GM19463 (cell line): ENCODE results near the gene TRPM1.

Experiments used
- ATAC-seq: cut with Tn5 transposase; IDR thresholded peaks from one replicate; pipeline ENCODE4 v1.9.1; 2021; ENCODE audit warnings: mild to moderate bottlenecking, moderate library complexity; ENCODE audit not compliant: unreplicated experiment

TRPM1 gene

DNA sequence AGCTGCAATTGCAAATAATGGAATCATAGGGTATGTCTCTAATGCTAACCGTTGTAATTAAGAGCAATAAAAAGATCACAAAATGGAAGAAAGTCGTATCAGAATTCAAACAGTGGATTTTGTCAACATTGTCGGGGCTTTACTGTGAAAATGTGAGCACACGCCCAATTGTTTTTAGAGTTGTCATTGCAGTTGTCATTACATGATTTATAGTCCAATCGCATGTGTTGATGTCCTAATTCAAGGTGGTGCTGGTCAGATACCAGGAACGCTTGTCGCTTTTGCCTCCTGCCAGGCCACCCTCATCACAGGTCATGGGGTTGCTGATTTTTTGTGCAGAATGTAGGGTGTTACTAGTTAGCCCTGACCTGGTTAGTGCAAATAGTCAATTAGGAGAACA is 16.2 kb downstream of the TRPM1 start:
- no peak for ATAC-seq

DNA sequence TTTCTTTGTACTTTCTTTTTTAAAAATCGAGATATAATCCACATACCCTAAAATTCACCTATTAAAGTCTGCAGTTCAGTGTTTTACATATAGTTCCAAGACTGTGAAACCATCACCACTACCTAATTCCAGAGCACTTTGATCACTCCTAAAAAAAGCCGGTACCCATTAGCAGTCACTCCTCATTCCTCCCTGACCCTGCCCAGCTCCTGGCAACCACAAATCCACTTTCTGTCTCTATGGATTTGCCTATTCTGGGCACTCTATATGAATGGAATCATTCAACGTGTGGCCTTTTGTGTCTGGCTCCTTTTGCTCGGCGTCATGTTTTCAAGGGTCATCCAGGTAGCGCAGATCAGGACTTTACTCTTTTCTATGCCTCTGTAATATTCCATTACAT is 17.3 kb downstream of the TRPM1 start:
- no peak for ATAC-seq

DNA sequence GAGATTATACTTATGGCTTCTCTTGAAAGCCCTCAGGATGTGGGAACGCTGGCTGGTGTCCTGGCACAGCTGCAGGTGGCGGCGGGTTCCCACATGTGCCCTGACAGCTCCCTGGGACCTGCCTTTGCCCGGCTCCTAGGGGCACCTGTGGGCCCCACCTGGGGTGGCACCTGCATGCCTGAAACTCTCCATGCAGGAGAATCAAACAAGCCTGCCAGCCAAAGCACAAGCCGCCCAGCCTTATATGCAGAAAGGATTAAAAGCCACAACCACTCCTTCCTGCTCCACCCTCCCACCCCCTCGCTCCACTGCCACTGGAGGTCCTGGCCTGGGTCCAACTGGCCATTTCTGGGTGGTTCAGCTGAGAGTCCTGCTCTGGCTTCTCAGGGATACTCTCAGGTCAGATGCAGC is 18.1 kb downstream of the TRPM1 start:
- no peak for ATAC-seq

DNA sequence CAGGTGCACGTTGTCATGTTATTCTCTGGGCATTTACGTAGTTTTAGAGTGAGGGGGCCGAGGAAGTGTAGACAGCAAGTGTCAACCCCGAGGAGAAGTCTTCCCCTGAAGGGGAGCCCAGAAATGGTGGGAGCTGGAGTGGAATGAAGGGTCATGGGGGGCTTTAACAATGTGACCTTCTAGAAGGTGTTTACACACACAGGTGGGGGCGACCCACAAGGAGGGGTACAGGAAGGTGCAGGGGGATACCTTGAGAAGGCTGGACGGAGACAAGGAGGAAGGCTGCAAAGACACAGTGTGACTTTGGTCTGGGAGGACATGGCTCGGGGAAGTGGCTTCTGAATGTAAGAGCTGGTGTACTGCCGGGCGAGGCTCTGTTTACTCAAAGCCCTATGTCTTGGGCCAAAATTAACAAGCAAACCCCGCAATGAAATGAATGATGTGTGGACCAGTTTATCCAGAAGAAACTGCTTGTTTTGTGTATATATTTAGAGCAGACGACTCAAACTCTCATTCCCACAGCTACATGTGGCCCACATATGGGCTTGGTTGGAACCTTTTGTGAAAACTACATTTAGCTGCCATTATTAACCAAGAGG is 18.7 kb downstream of the TRPM1 start:
- ATAC-seq: no peak

DNA sequence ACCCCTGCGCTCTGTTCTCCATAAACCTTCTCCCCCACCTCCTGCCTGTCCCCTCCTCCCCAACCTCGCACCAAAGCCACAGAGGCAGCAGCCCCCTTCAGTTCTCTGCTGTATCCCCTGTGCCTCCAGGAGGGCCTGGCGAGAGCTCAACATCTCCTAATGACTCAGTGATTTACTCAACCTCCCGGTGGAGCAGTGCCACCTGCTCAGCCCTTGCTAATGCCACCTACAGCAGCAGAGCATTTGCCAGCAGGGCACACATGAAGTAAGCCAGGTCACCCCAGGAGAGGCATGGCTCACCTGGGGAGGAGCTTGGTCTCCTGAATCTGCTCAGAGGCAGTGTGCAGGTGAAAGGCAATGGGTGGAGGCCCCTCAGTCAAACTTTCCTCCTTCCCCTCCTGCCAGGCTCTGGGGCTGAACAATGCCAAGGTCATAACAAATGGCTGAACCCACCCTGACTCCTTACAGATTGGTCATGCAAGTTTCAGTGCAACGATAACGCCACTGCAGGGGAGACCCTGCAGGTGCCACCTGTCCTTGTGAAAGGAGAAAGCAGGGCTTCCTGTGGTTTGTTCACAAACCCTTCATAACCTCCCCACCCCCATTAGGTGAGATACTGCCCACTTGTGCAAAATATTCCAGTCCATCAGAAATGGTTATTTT is 19.8 kb downstream of the TRPM1 start:
- no peak for ATAC-seq

DNA sequence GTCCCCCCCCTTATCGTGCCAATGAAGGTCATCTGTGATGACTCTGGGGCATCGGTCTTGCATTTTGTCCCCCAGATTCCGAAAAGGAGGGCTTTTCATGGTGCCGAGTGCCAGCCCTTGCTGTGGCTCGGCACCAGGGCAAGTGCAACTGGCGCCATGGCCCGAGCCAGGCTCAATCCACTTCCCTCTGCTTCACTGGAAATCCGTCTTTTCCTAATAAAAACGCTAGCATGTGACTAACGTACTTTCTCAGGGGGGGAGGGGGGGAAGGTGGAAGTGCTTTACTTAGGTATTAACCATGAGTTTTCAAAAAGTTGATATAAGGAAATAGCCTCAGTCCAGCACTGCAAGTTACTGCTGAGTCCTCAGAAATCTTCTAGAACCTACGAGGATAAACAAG is 20.5 kb downstream of the TRPM1 start:
- no peak for ATAC-seq

DNA sequence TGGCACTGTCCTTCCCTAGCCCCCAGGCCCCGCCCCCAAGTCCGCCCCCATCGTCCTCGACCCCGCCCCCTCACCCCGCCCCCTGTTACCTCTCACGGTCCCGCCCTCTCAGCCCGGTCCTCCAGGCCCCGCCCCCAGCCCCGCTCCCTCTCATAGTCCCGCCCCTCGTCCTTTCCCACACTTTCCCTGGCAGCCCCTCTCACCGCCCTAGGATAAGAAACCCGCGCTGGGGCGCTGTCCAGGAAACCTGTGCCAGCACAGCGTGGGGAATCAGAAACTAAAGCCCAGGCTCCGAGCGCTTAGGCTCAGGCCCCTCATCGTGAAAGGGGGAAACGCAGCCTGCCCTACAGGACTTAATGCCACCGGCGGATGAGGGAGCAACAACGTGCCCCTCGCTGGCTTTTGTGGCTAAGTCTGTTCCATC is 20.9 kb downstream of the TRPM1 start:
- ATAC-seq: no peak

DNA sequence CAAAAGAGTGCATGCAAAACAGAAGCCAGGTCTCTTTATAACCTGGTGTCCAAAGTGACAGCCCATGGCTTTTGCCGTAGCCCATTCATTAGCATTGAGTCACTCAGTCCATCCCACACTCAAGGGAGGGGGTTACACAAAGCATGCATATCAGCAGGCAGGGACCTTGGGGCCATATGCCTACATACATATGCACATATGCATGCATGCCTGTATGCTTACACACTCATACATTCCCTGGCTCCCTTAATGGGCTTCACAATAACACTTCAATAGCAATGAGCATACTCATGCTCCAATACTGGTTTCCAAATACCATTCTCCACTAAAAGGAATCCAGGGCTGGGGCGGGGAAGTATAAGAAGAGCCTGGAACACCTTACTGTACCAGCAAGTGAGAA is 22.0 kb downstream of the TRPM1 start:
- no peak for ATAC-seq

DNA sequence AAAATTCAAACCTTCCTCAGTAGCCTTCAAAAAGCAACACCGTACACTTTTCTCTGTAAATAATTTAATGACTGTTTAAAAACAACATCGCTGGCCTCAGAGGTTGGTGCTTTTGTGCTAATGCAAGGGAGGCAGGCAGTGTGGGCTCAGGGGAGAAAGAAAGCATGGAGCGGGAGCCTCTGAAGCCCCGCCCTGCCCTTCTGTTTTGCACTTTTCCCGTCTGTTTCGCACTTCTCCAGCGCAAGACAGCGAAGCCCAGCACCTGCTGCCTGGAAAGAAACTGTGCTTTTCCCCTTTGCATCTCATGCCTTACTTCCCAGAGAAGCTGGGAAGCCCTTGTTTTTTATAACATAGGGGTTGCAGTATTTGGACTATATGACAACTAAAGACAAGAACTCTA is 23.1 kb downstream of the TRPM1 start:
- ATAC-seq: no peak

DNA sequence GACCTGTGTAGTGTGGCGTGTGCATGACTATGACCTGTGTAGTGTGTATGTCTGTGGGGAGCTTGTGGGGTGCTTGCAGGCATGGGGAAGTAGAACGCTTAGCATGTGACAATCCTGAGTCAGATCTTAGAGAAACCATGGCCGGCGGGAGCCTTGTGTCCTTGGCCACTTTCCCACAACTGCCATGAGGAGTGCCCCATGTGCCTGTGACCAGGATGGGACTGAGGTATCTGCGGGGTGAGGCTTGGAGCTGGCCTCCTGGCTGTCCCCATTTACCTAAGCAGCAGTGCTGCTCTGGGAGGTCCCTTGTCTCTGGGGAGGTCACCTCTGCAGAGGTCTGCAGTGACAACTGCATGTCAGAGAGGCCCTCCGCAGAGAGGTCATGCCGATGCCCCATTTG is 23.6 kb downstream of the TRPM1 start:
- ATAC-seq: no peak

DNA sequence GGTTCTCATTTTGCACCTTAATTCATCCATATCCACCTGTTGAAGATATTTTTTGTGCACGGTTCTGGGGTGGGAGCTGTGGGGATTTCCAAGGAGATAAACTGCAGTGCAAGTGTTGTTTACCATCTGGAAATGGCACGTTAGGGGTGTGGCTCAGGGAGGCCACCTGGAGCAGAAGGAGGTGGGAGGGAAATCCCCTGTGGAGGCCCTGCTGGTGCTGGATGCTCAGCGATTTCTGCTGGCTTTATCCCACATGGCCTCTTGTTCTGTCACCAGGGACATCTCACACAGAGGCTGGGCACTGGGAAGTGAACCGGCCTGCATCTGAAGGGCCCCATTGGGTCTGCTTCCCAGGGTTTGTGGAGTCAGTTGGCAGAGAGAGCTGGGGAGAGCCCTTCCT is 24.3 kb downstream of the TRPM1 start:
- no peak for ATAC-seq

DNA sequence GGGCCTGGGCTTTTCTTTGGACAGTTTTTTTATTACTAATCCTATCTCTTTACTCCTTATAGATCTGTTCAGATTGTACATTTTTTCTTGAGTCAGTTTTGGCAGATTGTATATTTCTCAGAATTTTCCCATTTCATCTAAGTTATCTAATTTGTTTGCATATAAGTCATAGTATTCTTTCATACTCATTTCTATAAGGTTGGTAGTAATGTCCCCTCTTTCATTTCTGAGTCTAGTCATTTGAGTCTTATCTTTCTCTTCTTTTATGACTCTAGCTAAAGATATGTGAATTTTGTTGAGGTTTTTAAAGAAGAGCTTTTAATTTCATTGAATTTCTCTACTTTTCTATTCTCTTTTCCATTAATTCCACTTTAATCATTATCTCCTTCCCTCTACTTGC is 27.2 kb downstream of the TRPM1 start:
- ATAC-seq: no peak

DNA sequence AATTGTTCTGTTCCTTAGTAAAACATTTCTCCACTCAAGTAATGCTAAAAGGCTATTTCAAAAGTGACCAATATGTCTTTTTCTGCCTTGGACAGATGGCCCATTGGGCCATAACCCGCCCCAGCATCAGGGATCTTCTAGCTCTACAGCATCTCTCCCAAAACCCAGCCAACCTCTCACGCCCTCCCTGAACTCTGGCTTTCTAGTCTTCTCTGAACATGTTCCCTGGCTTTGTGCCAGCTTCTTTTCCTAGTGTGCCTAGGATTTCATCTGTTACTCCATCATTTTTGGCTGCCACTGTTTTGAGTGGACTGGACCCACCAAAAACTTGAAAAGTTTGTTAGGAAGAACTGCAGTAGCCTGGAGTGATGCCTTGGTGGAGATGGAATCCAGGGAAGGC is 30.7 kb downstream of the TRPM1 start:
- no peak for ATAC-seq

DNA sequence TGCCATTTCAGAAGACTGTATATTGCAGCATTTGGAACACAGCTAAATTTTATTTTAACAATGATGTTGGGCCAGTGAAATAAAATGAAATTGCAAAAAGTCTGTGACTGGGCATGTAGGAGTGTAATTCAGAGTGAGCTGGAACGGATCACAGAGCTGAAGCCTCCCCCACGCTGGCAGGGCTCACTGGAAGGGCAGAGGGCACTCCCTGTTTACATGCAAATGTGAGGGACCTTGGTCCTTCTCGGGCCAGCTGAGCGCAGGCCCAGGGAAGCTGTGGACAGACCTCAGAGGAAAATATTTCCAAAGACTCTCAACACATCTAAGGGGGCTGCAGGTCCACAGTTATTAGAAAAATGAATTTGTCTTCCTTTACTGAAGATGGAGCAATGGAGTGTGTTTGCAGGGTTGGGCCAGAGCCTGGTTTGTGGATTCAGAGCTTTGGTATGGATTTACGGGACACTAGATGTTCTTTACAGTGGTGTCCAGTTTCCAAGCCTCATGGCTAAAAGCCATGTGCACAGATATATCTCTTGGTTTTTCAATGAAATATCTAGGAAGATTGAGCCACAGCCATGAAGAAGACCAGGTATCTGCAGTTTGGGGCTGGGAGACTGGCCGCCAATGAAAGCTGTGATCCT is 32.0 kb downstream of the TRPM1 start:
- no peak for ATAC-seq

DNA sequence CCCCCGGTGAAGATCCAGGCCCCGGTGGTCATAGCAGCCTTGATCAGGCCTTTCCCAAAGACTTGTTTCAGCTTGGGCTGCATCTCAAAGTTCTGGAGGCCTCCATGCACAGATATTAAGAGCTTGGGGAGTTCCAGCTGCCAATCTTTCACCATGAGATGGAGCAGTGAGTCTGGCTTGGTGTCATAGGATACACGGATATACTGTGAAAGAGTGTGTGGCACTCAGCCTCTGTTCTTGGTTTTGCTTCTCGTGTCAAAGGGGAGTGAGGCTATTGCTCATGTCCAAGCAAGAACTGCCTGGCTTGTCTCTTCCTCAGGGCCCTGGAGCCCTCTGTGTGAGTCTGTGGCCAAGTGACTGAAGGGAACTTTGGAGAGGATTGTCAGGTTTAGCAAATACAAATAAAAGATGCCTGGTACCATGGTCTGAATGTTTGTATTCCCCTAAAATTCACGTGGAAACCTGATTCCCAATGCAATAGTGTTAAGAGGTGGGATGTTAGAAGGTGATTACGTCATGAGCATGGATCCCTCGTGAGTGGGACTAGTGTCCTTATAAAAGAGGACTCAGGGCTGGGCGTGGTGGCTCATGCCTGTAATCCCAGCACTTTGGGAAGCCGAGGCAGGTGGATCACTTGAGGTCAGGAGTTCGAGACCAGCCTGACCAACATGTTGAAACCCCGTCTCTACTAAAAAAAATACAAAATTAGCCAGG is 33.5 kb downstream of the TRPM1 start:
- no peak for ATAC-seq

DNA sequence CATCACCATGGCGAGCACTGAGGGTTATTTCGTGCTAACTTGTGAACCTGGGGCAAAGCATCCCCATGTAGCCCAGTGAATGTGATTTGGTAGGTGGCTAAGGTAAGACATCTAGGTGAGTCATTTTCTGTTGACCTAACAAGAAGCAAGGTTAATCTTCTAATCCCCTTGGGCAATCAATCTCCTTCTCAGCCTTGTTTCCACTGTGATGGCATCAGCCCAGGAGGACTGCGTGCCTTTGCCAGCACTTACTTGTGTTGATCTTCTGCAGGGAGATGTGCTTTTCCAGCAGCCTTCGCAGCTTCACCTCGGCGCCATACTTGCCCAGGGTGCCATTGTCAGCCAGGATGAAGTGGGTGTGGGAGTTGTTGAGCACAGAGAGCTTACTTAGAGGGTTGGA is 35.7 kb downstream of the TRPM1 start:
- no peak for ATAC-seq

DNA sequence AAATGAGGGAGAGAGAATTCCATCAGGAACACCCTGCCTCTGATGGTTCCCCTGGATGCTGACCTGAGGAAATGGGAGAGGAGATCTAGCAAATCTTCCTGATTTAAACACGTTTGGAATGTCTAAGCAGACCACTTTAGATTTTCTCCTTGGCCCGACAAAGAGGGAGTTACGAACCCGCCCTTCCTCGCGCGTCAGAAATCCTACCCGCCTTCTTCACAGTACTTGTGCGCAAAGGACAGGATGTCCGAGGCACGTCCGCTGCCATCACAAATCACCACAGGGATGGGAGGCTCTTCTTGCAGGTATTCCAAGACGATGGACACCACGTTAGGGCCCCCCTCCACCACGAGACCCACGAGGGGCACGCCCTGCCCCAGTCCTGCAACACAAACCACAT is 38.6 kb downstream of the TRPM1 start:
- no peak for ATAC-seq

DNA sequence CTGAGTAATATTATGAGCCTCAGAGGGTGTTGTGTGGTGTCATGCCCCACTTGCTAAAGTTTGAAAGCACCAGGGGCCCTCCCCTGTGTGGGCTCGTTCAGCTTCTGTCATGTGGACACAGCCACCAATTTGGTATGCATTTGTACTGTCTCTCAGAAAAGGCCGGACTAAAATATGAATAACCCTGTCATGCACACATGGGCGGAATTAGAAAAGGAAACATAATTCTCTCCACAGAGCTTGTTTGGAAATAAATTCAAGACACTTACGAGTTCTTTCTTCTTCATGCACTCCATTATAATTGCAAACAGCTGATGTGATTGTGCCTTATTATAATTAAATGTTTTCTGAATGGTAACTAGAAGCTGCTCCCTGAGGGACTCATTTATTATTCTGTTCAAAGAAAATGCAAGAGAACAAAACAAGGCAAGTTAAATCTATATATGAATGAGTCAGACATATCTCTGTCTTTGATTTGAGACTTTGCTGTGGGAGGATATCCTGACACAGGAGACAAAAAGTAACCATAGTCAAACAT is 39.1 kb downstream of the TRPM1 start:
- ATAC-seq: no peak

DNA sequence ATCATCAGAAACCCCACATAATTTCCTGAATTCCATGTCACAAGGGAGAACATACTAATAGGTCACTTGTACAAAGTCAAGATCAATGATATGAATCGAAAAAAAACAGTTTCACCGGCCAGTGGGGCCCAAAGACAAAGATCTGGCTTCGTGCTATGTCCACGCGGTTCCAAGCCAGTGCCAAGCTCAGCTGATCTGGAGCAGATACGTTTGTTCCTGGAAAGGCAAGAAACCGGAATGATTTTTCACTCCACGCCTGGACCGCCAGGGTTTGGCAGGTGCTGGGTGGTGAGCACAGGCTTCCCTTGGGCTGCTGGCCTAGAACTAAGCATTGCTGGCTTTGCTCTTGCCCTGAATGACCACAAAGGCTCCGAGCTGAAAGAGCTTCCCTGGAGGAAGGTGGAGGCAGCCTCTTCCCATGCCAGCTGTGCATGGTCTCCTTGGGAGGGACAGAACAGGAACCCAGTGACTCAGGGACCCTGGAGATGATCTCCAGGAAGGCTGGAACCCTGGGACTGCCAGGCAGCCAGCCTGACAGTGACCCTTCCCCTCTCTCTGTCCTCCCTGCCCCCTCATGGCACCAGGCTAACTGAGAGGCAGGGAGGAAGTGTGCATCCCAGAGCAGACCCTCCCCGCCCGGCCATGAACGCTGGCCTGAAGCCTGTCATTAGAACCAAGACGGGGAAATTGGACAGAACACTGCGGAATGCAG is 40.9 kb downstream of the TRPM1 start:
- no peak for ATAC-seq

DNA sequence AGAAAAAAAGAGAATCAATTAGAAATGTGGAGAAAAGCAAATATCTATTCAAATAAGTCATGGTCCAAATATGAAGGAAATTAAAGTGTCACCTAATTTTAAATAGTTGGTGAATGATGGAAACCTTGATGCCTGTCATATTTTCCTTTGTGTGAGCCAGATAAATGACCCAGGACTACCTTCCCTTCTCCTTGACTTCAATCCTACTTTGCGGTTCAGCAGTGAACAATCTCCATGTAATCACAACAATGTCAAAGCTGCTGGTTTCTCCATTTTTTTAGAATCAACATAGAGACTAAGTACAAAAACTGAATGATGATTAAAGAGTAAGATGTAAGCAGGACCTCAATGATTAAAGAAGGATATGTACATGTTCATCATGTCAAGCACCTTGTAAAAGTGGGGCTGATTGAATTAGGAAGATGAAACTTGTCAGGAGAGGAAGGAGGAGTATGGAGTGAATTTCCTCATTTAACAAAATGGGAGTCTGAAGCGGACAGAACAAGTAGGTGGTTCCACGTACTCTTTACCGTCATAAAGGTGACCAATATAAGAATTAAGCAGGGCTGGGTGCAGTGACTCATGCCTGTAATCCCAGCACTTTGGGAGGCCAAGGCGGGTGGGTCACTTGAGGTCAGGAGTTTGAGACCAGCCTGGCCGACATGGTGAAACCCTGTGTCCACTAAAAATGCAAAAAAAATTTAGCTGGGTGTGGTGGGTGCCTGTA is 43.1 kb downstream of the TRPM1 start:
- ATAC-seq: no peak
